Erythroblast (primary cell): ENCODE data around the gene PRRT2.
A peak's percentile ranks its signal among the peaks of the same experiment; 100 is the strongest.
"Not testable (repeated sequence)": the region's sequence is repeated elsewhere in the genome, so short reads cannot be mapped to it uniquely, and the experiment has no call there.

Source experiments
- DNase-seq, 2 experiments: peaks; one replicate each; lab custom pipeline; 2025; lab: John Stamatoyannopoulos, UW
- GATA1 ChIP-seq: IDR thresholded peaks from 2 replicates; pipeline ENCODE4 v1.6.1; 2011; ENCODE audit warnings: low read depth, mild to moderate bottlenecking, control low read depth, low read length, moderate library complexity
- POLR2A ChIP-seq: IDR thresholded peaks from 2 replicates; pipeline ENCODE4 v1.6.1; 2011; ENCODE audit warnings: mild to moderate bottlenecking, low read length

PRRT2 gene

GRCh38 chr16:29811896-29812665, at the start of gene PRRT2:
Gene PRRT2 (plus strand): TSS chr16:29812193. CDS start chr16:29813055, 862 bp downstream.
- peak in 1 of 2 experiments; percentile 68 for DNase-seq
- TF ChIP-seq POLR2A (no peak), GATA1 (no peak)

GRCh38 chr16:29763326-29763725, 48.7 kb upstream of the PRRT2 start:
- no peak for TF ChIP-seq POLR2A
- no peak for TF ChIP-seq GATA1
- DNase-seq: no peak

GRCh38 chr16:29765167-29766032, 46.6 kb upstream of the PRRT2 start:
- no peak for TF ChIP-seq POLR2A
- TF ChIP-seq GATA1: no peak
- DNase-seq: no peak

- no peak for DNase-seq
- no peak for TF ChIP-seq GATA1
- TF ChIP-seq POLR2A: no peak
Measured at GRCh38 chr16:29766571-29766970, 45.4 kb upstream of the PRRT2 start.

- DNase-seq: no peak
- no peak for TF ChIP-seq GATA1
- TF ChIP-seq POLR2A: no peak
Measured at GRCh38 chr16:29767062-29767461, 44.9 kb upstream of the PRRT2 start.

- no peak for DNase-seq
- TF ChIP-seq POLR2A (no peak), GATA1 (no peak)
Measured at GRCh38 chr16:29769507-29769906, 42.5 kb upstream of the PRRT2 start.

GRCh38 chr16:29770250-29770929, 41.6 kb upstream of the PRRT2 start:
- DNase-seq: no peak
- TF ChIP-seq POLR2A: no peak

- DNase-seq: not testable (repeated sequence)
Measured at GRCh38 chr16:29772330-29772729, 39.7 kb upstream of the PRRT2 start.

GRCh38 chr16:29774730-29775129, 37.3 kb upstream of the PRRT2 start:
- no peak for DNase-seq
- TF ChIP-seq GATA1: no peak
- no peak for TF ChIP-seq POLR2A

GRCh38 chr16:29775742-29776408, 36.1 kb upstream of the PRRT2 start:
- DNase-seq: no peak
- no peak for TF ChIP-seq GATA1

GRCh38 chr16:29777576-29778350, 34.2 kb upstream of the PRRT2 start, which contains the start of gene ZG16:
Gene ZG16 (plus strand): TSS chr16:29778256. CDS start chr16:29779267, 1,011 bp downstream.
- TF ChIP-seq POLR2A: no peak
- TF ChIP-seq GATA1: no peak
- no peak for DNase-seq

GRCh38 chr16:29779474-29779873, 32.5 kb upstream of the PRRT2 start:
- TF ChIP-seq POLR2A (no peak), GATA1 (no peak)
- no peak for DNase-seq

GRCh38 chr16:29783094-29783953, 28.7 kb upstream of the PRRT2 start:
- DNase-seq: not testable (repeated sequence)
